Caco-2 (cell line): ENCODE measurements around the gene DYNC1LI2. TPM values are rescaled to one million over a fixed set of nuclear protein-coding genes. Genes with fewer than 3 reads are reported as not detected.
A peak's percentile ranks its signal among the peaks of the same experiment; 100 is the strongest.

Experiments
- BruUV-seq: library from RNA; stranded (reverse); fragments of 400-500 nt; replicated peaks from 2 replicates; lab custom pipeline; 2021; lab: Mats Ljungman, UMichigan
- CTCF ChIA-PET: fragments of 300-600 bp; sonication (Branson Sonifier 250); formaldehyde crosslinking; loops from one replicate; lab custom pipeline; 2022; ENCODE audit warnings: antibody characterized with exemption; lab: Charles Lee
- POLR2A ChIA-PET: fragments of 300-600 bp; sonication (Branson Sonifier 250); formaldehyde crosslinking; loops from one replicate; lab custom pipeline; 2022; ENCODE audit warnings: antibody characterized with exemption; lab: Charles Lee
- DNase-seq, 2 experiments: peaks; one replicate each; pipeline versions ENCODE4 v3.0.0 to v3.0.0-alpha.2; 2020 to 2022
- H3K27me3 ChIP-seq: replicated peaks from 2 replicates; pipeline ENCODE4 v1.6.0; 2011; ENCODE audit warnings: low read length; ENCODE audit not compliant: control insufficient read depth, insufficient read depth
- H3K36me3 ChIP-seq: 2 replicates; pipeline ENCODE4 v1.5.1; 2011; ENCODE audit warnings: low read length; ENCODE audit not compliant: control insufficient read depth, insufficient read depth
- H3K4me1 ChIP-seq: fragments of 250-450 bp; sonication (Bioruptor Pico); 2 replicates; pipeline ENCODE4 v1.5.1; 2020; ENCODE audit warnings: mild to moderate bottlenecking
- H3K4me3 ChIP-seq: 2 replicates; pipeline ENCODE4 v1.5.1; 2011; ENCODE audit warnings: low read depth, mild to moderate bottlenecking, control low read depth, low read length
- H3K9me3 ChIP-seq: fragments of 250-450 bp; sonication (Bioruptor Pico); 2 replicates; pipeline ENCODE4 v1.5.1; 2020; ENCODE audit warnings: mild to moderate bottlenecking, moderate library complexity
- H3K27ac Mint-ChIP-seq: one replicate; pipeline ENCODE4 v1.8.0; 2022; ENCODE audit warnings: mixed read lengths; ENCODE audit not compliant: unreplicated experiment
- H3K27me3 Mint-ChIP-seq: one replicate; pipeline ENCODE4 v1.8.0; 2022; ENCODE audit warnings: mixed read lengths; ENCODE audit not compliant: insufficient read depth, unreplicated experiment
- H3K36me3 Mint-ChIP-seq: one replicate; pipeline ENCODE4 v1.8.0; 2022; ENCODE audit warnings: mild to moderate bottlenecking, mixed read lengths; ENCODE audit not compliant: insufficient read depth, unreplicated experiment
- H3K4me1 Mint-ChIP-seq: one replicate; pipeline ENCODE4 v1.8.0; 2022; ENCODE audit warnings: low read depth, mixed read lengths; ENCODE audit not compliant: unreplicated experiment
- H3K4me3 Mint-ChIP-seq: one replicate; pipeline ENCODE4 v1.8.0; 2022; ENCODE audit warnings: mild to moderate bottlenecking, moderate library complexity, mixed read lengths; ENCODE audit not compliant: unreplicated experiment
- H3K9me3 Mint-ChIP-seq: one replicate; pipeline ENCODE4 v1.8.0; 2022; ENCODE audit warnings: mixed read lengths; ENCODE audit not compliant: unreplicated experiment
- intact Hi-C: fragments of 100-400 bp; cut with micrococcal nuclease; formaldehyde crosslinking; loops from one replicate; pipeline ENCODE4 v1.10.0; 2022; ENCODE audit not compliant: unreplicated experiment
- total RNA-seq: library from RNA; stranded (reverse); gene quantifications from 2 replicates; pipeline ENCODE4 v1.2.3, GENCODE V29; 2022
- TF ChIP-seq, protein P1 (sequence below), 2 experiments: fragments of 200-600 bp in 1 of 2; IDR thresholded peaks; 1 replicate in 1 of 2; 2 replicates in 1 of 2; pipeline versions ENCODE4 v1.5.1 to v1.8.0; 2011 to 2022; ENCODE audit warnings: antibody characterized with exemption in 1 of 2, control low read depth in 1 of 2, inconsistent platforms in 1 of 2, low read depth in 1 of 2, low read length in 1 of 2, mild to moderate bottlenecking in 1 of 2, moderate library complexity in 1 of 2; ENCODE audit not compliant: insufficient read depth in 1 of 2, severe bottlenecking in 1 of 2, unreplicated experiment in 1 of 2

Gene DYNC1LI2
- total RNA-seq, 1 experiment from 2014 or later = 180 TPM

DNA sequence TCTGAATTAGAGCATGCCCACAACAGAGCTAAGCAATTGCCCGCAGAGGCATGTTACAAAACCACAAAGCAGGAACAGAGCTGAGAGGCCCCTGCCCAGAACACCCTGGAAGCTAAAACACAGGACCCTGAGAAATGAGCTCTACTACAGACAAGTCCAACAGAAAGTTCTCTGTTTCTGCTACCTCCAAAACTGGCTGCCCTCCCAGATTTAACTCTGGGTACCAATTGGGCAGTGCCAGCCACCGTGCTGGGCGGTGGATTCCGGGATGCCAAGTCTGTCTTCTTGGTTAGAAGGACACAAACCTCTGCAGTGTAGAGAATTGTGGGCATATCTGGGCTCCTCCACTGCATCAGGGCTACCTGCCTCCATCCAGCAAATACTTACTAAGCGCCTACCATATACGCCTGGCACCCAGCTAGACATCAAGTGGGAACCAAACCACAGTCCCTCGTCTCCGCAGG is 55.9 kb downstream of the DYNC1LI2 start:
- peak overlapping the region; percentile 61 for H3K27ac Mint-ChIP-seq
- no peaks in the 10 kb centered on the region for H3K27me3 Mint-ChIP-seq
- TSS peak; percentile 40 for BruUV-seq
- peaks cover 27% of the 10 kb centered on the region for H3K4me1 Mint-ChIP-seq
- Histone ChIP-seq H3K9me3 (no peaks in the 10 kb centered on the region), H3K4me3 (peak overlapping the region; percentile 80), H3K4me1 (peaks cover 21% of the 10 kb centered on the region), H3K36me3 (no peaks in the 10 kb centered on the region), H3K27me3 (no peaks in the 10 kb centered on the region)
- ChIA-PET POLR2A (interaction anchor here (0.7 kb wide), 1 partner anchor 87 kb away, joined by 3 read pairs; no protein-coding TSS in a partner anchor), CTCF (interaction anchor here (0.7 to 1.4 kb wide), 7 partner anchors 32 to 135 kb away, joined by 3 to 6 read pairs (median 4); partner anchors contain the start of genes DYNC1LI2 and NAE1)
- intact Hi-C loops = loop anchor here (1.0 to 2.0 kb wide), 3 partner anchors 20 to 44 kb away; no protein-coding TSS in a partner anchor
- TF ChIP-seq, protein P1, sequence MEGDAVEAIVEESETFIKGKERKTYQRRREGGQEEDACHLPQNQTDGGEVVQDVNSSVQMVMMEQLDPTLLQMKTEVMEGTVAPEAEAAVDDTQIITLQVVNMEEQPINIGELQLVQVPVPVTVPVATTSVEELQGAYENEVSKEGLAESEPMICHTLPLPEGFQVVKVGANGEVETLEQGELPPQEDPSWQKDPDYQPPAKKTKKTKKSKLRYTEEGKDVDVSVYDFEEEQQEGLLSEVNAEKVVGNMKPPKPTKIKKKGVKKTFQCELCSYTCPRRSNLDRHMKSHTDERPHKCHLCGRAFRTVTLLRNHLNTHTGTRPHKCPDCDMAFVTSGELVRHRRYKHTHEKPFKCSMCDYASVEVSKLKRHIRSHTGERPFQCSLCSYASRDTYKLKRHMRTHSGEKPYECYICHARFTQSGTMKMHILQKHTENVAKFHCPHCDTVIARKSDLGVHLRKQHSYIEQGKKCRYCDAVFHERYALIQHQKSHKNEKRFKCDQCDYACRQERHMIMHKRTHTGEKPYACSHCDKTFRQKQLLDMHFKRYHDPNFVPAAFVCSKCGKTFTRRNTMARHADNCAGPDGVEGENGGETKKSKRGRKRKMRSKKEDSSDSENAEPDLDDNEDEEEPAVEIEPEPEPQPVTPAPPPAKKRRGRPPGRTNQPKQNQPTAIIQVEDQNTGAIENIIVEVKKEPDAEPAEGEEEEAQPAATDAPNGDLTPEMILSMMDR (IDR thresholded peaks at IDR 0.05; ENCODE audit: insufficient read depth in 1 of 2, low read depth in 1 of 2, low read length in 1 of 2, severe bottlenecking in 1 of 2, unreplicated experiment in 1 of 2) = no peak
- DNase-seq = no peak
- H3K9me3 Mint-ChIP-seq = no peaks in the 10 kb centered on the region
- peak overlapping the region; percentile 94 for H3K4me3 Mint-ChIP-seq
- H3K36me3 Mint-ChIP-seq = peaks cover 28% of the 10 kb centered on the region

DNA sequence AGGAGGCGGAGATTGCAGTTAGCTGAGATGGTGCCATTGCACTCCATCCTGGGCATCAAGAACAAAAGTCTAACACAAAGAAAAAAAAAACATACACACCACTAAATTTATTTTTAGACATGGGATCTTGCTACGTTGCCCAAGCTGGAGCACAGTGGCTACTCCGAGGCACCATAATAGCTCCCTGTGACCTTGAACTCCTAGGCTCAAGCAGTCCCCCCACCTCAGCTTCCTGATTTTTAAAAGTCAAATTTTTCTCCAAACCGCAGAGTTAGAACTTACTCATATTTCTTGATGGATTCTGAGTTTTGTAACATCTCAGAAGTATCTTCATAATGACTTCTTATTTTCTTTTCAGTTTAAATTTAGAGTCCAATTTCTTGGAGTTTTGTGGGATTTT is 58.3 kb downstream of the DYNC1LI2 start:
- Histone ChIP-seq H3K4me1 (peaks cover 27% of the 10 kb centered on the region), H3K36me3 (no peaks in the 10 kb centered on the region), H3K4me3 (no peak overlapping the region), H3K9me3 (no peaks in the 10 kb centered on the region), H3K27me3 (no peaks in the 10 kb centered on the region)
- TF ChIP-seq, protein P1 (IDR thresholded peaks at IDR 0.05; ENCODE audit: insufficient read depth in 1 of 2, low read depth in 1 of 2, low read length in 1 of 2, severe bottlenecking in 1 of 2, unreplicated experiment in 1 of 2) = no peak
- Mint-ChIP-seq H3K36me3 (peaks cover 28% of the 10 kb centered on the region), H3K4me3 (no peak overlapping the region), H3K4me1 (peaks cover 33% of the 10 kb centered on the region), H3K27me3 (no peaks in the 10 kb centered on the region), H3K27ac (no peak overlapping the region), H3K9me3 (no peaks in the 10 kb centered on the region)
- intact Hi-C loops = no loop called here
- ChIA-PET CTCF (no interaction called here), POLR2A (no interaction called here)
- no TSS peak for BruUV-seq
- DNase-seq = no peak

DNA sequence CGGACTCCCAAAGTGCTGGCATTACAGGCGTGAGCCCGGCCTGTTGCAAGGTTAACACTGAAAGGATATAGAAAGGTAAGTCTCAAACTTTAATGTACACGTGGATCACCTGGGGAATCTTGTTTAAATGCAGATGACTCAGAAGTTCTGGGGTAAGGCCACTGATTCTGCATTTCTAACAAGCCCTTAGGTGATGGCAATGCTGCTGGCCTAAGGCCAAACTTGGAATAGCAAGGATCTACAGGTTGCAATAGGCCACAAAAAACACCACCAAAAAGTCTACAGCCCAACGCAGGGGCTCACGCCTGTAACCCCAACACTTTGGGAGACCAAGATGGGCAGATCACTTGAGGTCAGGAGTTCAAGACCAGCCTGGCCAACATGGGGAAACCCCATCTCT is 59.1 kb downstream of the DYNC1LI2 start:
- H3K27me3 Mint-ChIP-seq = no peaks in the 10 kb centered on the region
- no peak overlapping the region for H3K4me3 Mint-ChIP-seq
- no peak overlapping the region for H3K27ac Mint-ChIP-seq
- H3K4me1 Mint-ChIP-seq = peaks cover 33% of the 10 kb centered on the region
- DNase-seq = no peak
- ChIA-PET POLR2A (no interaction called here), CTCF (interaction anchor here (1.1 kb wide), 1 partner anchor 30 kb away, joined by 3 read pairs; no protein-coding TSS in a partner anchor)
- Histone ChIP-seq H3K36me3 (0 out of 2 replicates have a peak, but pooled peaks cover 1% of the 10 kb centered on the region), H3K4me1 (peaks cover 27% of the 10 kb centered on the region), H3K9me3 (no peaks in the 10 kb centered on the region), H3K27me3 (no peaks in the 10 kb centered on the region), H3K4me3 (no peak overlapping the region)
- peaks cover 27% of the 10 kb centered on the region for H3K36me3 Mint-ChIP-seq
- intact Hi-C loops = no loop called here
- TF ChIP-seq, protein P1 (IDR thresholded peaks at IDR 0.05; ENCODE audit: insufficient read depth in 1 of 2, low read depth in 1 of 2, low read length in 1 of 2, severe bottlenecking in 1 of 2, unreplicated experiment in 1 of 2) = no peak
- H3K9me3 Mint-ChIP-seq = no peaks in the 10 kb centered on the region
- no TSS peak for BruUV-seq
